HG03378 (cell line): ENCODE results near the gene S100A1.
"Not testable (repeated sequence)": the region's sequence is repeated elsewhere in the genome, so short reads cannot be mapped to it uniquely, and the experiment has no call there.

Source experiments
- ATAC-seq: cut with Tn5 transposase; IDR thresholded peaks from one replicate; pipeline ENCODE4 v1.9.1; 2021; ENCODE audit warnings: mild to moderate bottlenecking, moderate library complexity; ENCODE audit not compliant: unreplicated experiment

Gene S100A1

GRCh38 chr1:153627715-153628626, at the start of gene S100A1:
TSS of gene S100A1 (plus strand) at chr1:153628434. CDS start at chr1:153630522, 2,088 bp downstream.
- no peak for ATAC-seq

DNA sequence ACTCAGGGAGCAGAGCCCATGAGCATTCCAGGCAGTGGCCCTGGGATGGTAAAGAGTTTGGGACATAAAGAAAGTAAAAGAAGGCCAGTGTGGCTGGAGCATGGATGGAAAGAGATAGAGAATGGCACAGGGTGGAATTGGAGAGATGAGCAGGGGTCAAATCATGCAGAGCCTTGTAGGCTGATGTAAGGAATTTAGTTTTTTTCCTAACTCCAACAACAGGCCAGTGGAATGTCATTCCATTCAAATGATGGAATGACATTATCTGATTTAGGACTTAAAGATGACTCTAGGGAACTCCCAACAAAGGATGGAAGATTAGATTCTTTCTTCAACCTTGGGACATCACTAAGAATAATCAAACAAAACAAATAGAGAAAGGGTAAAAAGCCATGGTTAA, 49.7 kb upstream of the S100A1 start:
- no peak for ATAC-seq

GRCh38 chr1:153578936-153579335, 49.3 kb upstream of the S100A1 start:
- ATAC-seq = no peak

DNA sequence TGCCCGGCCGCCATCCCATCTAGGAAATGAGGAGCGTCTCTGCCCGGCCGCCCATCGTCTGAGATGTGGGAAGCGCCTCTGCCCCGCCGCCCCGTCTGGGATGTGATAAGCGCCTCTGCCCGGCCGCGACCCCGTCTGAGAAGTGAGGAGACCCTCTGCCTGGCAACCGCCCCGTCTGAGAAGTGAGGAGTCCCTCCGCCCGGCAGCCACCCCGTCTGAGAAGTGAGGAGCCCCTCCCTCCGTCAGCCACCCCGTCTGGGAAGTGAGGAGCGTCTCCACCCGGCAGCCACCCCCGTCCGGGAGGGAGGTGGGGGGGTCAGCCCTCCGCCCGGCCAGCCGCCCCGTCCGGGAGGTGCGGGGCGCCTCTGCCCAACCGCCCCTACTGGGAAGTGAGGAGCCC, 45.4 kb upstream of the S100A1 start:
- ATAC-seq = not testable (repeated sequence)

DNA sequence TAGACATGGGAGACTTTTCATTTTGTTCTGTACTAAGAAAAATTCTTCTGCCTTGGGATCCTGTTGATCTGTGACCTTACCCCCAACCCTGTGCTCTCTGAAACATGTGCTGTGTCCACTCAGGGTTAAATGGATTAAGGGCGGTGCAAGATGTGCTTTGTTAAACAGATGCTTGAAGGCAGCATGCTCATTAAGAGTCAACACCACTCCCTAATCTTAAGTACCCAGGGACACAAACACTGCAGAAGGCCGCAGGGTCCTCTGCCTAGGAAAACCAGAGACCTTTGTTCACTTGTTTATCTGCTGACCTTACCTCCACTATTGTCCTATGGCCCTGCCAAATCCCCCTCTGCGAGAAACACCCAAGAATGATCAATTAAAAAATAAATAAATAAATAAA, 44.7 kb upstream of the S100A1 start:
- ATAC-seq = not testable (repeated sequence)

GRCh38 chr1:153583976-153584375, 44.3 kb upstream of the S100A1 start:
- ATAC-seq = no peak

DNA sequence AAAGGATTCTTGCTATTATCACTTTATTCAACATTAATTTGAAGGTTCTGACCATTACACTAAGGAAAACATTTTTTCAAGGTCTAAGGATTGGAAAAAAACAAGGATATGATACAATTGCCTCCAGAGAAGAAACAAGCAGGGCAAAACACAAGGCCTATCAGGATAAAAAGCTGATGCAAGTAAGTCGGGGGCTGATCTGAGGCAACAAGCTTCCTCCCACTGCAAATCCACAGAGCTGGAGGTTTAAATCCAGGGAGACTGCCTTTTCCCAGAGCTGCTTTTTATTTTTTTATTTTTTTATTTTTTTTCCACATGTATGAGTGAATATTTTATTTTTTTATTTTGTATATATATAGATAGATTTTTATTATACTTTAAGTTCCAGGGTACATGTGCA, 43.2 kb upstream of the S100A1 start:
- no peak for ATAC-seq

DNA sequence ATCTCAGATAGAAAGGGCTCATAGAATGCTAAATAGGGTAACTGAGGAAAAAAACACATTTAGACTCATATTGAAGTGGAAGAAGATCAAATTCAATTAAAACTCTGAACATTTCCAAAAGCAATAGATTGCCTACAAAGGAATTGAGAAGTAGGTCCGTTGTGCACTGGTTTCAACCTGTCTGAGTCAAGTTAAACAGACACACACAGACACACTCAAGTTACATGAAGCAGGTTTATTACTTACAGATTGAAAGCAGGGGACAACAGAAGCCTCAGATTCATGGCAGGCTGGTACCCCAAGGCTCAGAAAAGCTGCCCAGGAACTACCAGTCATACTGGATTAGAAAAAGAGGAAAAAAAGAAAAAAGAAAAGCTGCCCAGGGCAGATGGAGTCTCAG, 41.9 kb upstream of the S100A1 start:
- no peak for ATAC-seq

DNA sequence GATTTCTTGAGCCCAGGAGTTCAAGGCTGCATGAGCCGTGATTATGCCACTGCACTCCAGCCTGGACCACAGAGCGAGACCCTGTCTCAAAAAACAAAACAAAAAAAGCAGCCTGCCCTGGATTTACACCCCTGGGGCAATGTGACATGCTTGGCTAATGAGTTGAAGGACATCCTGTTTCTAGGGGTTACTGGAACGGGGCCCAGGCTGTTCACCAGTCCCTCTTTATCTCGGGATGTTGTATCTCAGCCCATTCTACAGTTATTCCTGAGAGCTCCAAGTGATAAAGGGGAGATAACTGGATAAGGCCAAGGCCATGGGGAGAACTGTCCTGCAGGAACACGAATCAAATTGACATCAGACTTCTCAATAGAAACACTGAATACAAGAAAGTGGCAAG, 40.9 kb upstream of the S100A1 start:
- no peak for ATAC-seq

DNA sequence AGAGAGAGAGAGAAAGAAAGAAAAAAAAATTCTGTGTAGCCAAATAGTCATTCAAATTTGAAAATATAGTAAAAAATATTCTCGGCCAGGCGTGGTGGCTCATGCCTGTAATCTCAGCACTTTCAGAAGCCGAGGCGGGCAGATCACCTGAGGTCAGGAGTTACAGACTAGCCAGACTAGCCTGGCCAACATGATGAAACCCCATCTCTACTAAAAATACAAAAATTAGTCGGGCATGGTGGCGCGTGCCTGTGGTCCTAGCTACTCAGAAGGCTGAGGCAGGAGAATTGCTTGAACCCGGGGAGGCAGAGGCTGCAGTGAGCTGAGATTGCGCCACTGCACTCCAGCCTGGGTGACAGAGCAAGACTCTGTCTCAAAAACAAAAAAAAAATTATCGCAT, 40.2 kb upstream of the S100A1 start:
- not testable (repeated sequence) for ATAC-seq

DNA sequence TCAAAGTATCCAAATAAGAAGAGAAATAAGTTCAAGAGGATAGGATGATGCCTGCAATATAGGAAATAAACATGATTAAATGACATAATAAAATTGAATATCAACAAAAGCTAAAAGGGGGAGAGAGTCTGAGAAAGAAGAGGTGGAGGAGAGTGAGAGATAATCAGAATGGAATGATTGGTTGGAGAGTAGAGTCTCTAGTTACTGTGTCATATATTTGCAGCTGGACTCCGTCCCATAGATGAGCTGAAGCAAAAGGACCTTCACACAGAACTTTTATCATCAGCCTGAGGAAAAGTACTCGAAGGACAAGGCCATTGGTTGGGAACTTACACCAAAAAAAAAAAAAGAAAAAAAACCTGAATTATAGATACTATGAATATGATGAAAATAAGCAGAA, 39.8 kb upstream of the S100A1 start:
- no peak for ATAC-seq

GRCh38 chr1:153592748-153593147, 35.5 kb upstream of the S100A1 start:
- no peak for ATAC-seq

DNA sequence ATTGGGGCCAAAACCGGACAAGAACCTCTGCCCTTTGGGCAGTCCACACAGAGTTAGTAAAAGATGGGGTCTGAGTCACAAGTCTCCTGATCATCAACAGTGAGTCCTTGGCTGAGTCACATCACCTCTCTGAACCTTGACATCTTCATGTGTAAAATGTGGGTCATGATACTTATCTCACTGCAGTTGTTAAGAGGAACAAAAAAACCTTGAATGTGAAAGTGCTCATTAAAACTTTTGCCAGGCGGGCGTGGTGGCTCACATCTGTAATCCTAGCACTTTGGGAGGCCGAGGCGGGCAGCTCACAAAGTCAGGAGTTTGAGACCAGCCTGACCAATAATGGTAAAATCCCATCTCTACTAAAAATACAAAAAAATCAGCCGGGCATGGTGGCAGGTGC, 31.0 kb upstream of the S100A1 start:
- no peak for ATAC-seq

DNA sequence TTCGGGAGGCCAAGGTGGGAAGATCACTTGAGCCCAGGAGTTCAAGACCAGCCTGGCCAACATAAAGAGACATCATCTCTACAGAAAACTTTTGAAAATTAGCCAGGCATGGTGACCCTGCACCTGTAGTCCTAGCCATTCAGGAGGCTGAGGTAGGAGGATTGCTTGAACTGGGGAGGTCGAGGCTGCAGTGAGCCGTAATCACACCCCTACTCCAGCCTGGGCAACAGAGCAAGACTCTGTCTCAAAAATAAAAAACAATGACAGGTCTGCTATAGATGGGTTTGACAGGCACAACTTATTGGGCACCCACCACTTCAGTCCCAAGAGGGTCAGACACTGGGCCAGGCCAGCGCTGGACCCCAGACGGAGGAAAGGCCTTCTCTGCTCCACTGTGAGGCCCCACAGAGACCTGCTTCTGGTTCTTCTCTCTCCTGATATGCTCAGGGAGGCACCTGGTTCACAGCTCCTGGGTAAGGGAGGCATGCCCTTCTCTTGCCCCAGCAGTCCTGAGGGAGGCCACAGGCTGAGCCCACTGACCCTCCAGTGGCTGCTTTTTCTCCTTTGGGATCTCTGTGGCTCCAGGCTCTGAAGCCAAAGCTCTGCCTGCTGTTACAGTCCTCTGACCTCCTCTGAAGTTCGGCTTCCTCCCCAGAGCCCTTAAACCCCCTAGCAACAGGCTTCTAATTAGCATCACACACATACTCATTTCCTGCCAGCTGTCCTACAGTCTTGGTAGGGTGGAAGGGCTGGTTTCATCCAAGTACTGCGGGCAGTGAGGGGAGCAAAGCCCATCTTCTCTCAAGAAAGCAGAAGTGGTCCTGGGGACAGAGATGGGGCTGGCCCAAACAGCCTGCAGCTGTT, 29.7 kb upstream of the S100A1 start:
- peak; percentile 97 for ATAC-seq

DNA sequence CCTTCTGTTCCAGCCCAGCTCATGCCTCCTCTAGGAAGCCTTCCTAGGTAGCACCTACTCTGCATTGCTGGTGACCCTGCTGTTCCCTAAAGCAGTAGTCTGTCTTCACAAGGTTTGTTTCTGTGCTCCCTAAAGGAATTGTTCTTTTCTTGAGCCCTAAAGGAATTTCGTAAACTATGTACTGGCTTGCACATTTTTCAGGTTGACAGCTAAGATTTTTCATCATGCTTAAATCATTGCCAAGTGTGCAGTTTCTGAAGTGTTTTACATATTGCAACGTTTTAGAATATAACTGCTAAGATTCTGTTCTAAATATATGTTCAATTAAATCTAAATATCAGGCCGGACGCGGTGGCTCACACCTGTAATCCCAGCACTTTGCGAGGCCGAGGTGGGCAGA, 28.4 kb upstream of the S100A1 start:
- no peak for ATAC-seq

DNA sequence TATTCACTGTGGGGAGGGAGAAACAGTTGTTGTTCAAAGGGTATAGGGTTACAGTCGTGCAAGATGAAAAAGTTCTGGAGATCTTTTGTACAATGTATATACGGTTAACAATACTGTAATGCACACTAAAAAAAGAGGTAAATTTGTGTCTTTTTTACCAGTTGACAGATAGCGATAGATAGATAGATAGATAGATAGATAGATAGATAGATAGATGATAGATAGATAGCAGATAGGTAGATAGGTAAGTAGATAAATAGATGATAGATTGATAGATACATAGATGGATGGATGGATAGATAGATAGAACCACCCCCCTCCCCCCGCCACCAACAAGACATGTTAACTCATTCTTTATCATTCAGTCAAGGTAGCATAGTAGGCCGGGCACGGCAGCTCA, 25.5 kb upstream of the S100A1 start:
- ATAC-seq = no peak

GRCh38 chr1:153606194-153606593, 22.0 kb upstream of the S100A1 start:
- no peak for ATAC-seq

DNA sequence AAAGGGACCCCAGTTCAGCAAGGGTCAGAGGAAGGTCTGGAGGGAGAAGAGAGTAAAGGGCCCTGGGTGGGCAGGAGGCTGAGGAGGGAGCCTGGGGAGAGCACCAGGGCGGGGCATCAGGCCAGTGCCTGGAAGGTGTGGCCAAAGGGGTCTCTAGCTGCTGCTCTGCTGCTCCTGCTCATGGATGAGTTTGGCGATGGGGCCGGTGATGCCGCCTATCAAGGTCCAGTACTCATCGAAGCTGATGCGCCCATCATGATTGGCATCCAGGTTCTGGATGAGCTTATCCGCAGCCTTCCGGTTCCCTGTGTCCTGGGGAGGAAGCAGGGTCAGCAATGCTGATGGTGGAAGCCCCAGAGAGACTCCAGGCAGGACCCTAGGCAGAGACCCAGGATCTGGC, 20.9 kb upstream of the S100A1 start:
- ATAC-seq = no peak

DNA sequence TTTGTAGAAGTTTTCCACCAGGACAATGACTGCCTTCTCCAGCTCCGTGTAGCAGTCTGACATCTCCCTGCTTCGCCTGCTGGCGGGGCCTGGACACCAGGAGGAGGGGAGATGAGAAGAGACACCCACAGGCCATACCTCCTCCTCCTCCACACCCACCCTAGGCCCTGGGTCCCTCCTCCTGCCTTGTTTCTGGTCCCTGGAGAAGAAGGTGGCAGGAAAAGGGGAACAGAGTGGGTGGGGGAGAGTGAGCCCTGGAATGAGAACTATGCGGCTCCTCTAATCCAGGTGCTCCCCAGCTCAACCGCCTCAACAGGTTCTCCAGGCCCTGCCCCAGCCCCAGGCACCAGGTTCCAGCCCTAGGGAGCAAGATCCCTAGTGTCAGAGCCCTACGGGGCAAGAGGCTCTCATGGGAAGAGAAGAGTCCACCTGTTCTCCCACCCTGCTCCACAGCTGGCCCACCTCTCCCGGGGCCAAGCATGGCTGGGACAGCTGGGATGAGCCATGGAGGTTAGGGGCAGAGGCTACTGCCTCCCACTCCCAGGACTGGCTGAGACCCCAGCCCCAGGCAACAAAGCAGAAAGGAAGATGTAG, 20.0 kb upstream of the S100A1 start:
- no peak for ATAC-seq

- no peak for ATAC-seq
These were observed 19.3 kb upstream of the S100A1 start for GRCh38 chr1:153608742-153609584.

- no peak for ATAC-seq
These were observed 18.7 kb upstream of the S100A1 start for GRCh38 chr1:153609585-153609907.
